ENCODE measurements around the gene UVRAG.
"Not testable (repeated sequence)": the region's sequence is repeated elsewhere in the genome, so short reads cannot be mapped to it uniquely, and the experiment has no call there.

- TF ChIP-seq, protein P1, sequence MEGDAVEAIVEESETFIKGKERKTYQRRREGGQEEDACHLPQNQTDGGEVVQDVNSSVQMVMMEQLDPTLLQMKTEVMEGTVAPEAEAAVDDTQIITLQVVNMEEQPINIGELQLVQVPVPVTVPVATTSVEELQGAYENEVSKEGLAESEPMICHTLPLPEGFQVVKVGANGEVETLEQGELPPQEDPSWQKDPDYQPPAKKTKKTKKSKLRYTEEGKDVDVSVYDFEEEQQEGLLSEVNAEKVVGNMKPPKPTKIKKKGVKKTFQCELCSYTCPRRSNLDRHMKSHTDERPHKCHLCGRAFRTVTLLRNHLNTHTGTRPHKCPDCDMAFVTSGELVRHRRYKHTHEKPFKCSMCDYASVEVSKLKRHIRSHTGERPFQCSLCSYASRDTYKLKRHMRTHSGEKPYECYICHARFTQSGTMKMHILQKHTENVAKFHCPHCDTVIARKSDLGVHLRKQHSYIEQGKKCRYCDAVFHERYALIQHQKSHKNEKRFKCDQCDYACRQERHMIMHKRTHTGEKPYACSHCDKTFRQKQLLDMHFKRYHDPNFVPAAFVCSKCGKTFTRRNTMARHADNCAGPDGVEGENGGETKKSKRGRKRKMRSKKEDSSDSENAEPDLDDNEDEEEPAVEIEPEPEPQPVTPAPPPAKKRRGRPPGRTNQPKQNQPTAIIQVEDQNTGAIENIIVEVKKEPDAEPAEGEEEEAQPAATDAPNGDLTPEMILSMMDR (IDR thresholded peaks at IDR 0.05) = not testable (repeated sequence)
- TF ChIP-seq EZH2, EZH2phosphoT487 (IDR thresholded peaks at IDR 0.05): not testable (repeated sequence)
Observed at GRCh38 chr11:75933736-75934135, 118.7 kb downstream of the UVRAG start.

All from neural progenitor cell (in vitro differentiated cells).